Measurements from ENCODE around the gene ATP6V0E1.
A peak's percentile ranks its signal among the peaks of the same experiment; 100 is the strongest.

The ATP6V0E1 gene

DNA sequence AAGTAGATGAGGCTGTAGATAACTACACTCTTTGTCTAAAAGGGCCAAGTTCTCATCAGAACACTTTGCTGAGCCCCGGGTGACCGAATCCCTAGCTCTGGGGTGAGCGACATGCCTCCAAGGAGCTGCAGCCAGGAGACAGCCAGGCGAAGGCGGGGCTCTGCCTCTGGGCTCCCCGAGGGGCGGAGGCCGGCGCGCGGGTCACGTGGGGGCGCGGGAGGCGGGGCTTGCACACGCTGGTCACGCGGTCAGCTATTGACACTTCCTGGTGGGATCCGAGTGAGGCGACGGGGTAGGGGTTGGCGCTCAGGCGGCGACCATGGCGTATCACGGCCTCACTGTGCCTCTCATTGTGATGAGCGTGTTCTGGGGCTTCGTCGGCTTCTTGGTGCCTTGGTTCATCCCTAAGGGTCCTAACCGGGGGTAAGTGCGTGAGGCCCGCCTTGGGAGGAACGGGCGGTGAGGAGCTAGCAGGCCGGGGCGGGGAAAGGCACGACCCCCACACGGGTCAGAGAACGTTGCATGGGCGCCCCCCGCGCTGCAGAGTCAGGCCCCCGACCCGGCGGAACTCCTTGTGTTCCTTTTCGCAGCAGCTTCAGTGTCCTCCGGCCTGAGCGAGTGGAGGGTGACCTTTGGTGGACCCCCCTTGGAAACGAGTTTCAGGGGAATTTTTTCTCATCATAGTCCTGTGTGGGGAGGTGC is at the start of gene ATP6V0E1:
Gene ATP6V0E1 (plus strand): TSS at position 230 of the 702 bp plus-strand sequence. CDS start 90 bp downstream, at position 320.
- DNase-seq = peak; percentile 93

DNA sequence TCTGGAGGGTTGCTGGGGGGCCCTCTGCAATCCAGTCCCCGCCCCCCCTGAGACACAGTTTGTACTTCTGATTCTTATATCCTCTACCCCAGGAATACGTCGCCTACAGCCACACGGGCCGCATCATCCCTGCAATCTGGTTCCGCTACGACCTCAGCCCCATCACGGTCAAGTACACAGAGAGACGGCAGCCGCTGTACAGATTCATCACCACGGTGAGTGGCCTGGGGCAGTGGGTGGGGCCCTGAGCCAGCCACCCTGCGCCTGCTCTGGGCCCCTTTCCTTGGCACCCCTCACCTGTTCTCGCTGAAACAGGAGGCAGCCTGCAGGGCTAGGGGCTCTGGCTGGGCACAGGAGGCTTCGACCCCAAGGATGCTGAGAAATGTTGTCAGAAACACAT is 48.5 kb upstream of the ATP6V0E1 start:
- DNase-seq = no peak

DNA sequence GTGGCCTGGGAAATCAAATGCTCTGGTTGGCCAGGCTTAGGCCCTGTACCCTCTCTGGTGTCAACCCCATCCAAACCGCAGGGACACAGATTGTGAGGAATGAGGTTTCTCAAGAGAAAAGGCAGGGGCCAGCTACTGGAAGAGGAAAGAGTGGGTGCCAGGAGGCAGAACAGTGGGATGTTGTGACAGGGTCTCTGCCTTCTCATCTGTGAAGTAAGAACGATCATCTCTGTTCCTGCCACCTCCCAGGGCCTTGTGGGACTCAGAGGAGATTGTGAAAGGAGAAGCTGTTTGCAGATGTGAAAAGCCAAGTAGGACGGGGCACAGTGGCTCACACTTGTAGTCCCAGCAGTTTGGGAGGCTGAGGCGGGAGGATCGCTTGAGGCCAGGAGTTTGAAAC is 47.2 kb upstream of the ATP6V0E1 start:
- DNase-seq = no peak

DNA sequence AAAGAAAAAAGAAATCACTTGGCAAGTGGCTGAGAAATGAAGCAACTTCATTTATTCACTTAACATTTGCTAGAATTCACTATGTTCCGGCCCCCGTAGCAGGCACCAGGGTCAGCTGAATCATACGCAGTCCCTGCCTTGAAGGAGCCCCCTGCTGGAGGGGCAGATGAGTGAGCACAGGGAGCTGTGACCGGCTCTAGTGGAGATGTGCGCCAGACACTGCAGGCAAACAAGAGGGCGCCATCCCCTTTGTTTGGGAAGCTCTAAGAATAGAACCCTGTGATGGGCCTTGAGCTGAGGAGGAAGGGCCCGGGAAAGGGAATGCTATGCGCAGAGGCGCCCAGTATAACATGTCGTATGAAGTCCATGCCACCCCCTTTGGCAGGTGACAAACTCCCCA is 44.5 kb upstream of the ATP6V0E1 start:
- peak; percentile 61 for DNase-seq

DNA sequence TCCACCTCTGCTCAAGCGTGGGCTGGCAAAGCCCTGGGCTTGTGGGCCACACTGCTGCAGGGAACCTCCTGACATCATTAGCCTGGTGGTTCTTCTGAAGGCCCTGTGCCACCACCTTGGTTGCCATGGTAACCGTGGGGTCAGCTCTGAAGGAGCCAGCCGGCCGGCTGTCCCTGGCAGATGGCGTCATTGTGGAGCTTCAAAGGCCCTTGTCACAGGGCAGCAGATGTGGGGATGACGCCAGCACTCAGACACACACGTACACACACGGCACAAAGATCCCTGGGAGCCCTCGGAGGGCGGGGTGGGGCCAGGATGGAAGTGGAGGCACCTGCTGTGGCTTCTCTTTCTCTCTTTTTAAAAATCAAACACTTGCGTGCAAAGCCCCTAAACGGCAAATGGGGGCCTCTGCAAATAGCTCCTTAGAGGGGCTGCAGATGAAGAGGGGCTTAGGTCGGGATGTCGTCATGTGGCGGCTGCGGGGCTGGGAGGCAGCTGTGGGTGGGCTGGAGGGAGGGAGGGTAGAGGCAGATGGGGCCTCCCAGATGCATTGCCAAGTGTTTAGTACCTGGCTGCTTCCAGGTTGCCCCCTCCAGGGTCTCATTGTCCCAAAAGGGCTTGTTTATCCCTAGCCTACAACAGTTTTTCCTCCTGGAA is 43.8 kb upstream of the ATP6V0E1 start:
- DNase-seq = peak; percentile 85

DNA sequence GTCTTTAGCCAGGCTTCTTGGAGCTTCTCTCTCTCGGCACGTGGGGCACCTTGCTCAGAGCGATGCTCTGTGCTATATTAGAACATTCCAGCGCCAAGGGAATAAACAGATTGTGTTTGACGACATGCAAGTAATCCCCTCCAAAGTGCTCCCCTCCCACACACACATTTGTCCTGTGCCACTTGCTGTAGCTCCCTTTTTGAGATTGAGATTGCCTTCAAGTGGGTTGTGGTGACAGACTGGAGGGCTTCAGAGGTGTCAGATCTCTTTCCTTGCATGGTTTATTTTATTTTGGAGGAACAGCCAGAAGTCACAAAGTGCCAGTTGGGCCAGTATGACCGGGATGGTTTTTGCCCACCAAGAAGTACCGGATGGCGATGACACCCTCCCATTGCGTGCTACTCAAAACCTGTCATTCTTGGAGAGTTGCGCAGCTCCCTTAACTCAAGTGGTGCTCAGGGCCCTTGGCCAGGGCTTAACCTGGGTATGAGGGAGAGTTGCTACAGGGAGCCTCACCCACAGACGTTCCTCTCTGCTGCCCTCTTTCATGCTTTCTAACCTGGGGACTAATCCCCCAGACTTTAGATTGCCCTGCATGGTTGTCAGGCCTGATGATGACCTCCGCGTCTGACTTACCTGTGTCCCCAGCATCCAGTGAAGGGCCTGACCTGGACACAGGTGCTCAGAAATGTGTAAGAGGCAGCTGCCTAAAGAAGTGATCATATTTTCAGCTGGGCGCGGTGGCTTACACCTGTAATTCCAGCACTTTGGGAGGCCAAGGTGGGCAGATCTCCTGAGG is 43.1 kb upstream of the ATP6V0E1 start:
- DNase-seq = peak; percentile 57

DNA sequence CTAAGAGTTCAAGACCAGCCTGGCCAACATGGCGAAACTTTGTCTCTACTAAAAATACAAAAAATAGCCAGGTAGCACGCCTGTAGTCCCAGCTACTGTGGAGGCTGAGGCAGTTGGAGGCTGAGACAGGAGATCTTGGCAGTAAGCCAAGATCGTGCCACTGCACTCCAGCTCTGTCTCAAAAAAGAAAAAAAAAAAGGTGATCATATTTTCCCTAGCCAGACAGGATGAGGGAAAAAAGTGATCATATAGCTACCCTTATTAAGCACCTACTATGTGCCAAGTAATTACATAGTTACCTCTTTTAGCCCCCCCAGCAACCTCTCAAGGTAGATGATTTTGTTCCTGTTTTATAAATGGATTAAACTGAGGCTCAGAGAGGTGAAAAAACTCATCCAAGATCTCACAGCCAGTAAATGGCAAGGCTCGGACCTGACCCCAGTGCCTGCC is 42.5 kb upstream of the ATP6V0E1 start:
- DNase-seq = peak; percentile 49

DNA sequence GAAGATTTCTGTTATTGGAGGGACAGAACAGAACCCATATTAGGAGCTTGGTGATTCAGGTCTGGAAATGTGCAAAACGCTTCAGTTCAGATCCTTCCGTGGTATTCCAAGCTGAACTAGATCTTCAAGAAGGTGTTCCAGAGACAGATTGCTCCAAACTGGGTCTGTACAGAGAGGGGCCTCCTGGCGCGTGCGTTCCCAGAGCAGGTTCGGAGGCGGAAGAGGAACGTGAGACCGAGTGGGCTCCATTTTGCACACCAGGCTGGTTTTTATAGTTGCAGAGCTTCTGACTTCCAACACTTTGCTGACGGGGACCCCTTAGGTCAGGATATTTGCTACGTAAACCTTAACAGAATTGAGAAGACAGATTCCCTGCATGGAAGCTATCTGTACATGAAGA is 41.0 kb upstream of the ATP6V0E1 start:
- no peak for DNase-seq

DNA sequence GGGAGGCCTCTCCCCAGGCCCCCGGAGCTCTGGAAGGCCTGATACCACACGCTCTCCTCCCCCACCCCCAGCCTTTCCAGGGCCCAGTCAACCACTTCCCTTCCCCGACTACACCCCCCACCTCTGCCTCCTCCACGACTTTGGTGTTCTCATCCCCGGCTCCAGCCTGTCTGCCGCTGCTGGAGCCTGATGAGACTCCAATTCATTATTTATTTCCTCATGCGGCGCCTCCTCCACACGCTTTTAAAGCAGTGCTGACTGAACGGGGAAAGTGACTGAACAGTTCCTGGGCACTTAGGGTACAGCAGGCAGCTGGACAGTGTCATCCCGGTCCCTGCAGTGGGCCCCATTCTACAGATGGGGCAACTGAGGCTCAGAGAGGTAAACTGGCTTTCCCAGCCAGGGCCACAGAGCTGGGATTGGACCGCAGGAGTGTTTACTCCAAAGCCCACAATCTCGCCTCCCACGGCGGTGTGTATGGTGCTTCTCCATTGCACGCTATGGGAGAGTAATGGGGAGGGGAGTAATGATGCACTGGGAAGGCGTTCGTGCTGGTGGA is 40.2 kb upstream of the ATP6V0E1 start:
- DNase-seq = no peak

DNA sequence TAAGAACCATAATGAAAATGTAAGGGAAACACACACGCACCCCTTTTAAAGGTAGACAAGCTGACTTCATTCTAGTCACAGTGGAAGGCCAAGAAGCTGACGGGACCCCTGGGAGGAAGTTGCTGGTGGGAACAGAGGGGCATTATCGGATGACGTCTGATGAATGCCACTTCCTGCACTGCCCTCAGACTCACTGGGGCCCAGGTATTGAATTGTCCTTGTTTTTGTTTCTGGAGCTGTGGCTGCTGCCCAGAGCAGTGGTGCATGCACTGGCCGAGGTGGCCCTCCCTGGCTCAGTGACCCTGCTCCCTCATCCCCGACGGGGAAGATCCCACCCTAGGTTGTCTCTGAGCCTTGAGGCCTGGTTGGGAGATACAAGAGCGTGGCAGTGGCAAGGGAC is 39.7 kb upstream of the ATP6V0E1 start:
- DNase-seq = no peak

DNA sequence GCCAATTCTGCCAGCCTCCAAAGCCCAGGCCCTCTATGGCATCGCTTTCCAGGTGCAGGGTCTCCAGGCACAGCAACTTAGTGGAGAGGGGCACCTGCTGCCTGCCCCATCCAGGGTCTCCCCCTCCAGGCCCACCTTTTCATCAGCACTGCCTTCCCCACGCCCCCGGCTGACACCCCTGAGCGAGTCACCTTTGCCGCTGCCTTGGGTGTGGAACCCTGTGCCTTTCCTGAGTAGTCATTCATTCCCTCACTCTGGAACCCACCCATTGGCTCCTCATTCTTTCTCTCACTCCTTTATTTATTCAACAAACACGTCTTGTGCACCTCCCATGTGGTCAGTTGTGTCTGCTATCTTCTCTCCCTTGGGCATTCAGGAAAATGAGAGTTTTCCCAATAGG is 38.8 kb upstream of the ATP6V0E1 start:
- DNase-seq = no peak

DNA sequence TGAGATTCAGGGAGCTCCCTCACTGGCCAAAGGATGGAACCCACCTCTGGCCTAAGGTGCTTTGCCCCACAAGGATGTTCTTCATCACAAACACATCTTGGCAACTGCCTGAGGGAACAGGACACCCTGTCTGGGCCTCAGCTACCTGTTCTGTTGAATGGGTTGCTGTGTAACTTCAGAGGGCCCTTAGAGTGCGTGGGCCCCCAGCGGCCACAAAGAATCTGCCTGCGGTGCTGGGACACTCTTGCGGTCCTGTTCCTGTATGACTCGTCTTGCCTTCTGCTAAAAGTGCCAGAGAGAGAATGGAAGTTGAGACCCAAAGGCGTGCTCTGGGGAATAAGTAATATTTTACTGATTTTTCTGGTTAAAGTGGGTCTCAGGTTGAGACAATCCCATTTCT is 38.4 kb upstream of the ATP6V0E1 start:
- no peak for DNase-seq

DNA sequence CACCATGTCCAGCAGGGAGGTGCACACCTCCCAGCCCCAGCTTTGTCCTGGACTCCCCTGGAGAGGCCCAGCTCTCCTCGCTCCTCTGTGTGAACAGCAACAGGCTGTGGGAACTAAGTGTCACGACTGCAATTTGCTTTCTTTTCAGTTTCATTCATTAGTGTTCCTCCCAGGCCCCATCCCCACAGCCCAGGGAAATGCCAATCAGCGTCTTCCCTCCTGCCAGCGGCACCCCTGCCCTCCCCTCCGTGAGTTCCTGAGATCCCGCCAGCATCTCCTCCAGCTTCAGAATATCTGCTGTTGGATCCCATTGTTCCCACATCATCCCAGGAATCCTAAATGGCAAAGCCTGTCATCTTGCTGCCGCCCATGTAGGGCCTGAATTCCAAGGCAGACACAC is 37.4 kb upstream of the ATP6V0E1 start:
- no peak for DNase-seq

DNA sequence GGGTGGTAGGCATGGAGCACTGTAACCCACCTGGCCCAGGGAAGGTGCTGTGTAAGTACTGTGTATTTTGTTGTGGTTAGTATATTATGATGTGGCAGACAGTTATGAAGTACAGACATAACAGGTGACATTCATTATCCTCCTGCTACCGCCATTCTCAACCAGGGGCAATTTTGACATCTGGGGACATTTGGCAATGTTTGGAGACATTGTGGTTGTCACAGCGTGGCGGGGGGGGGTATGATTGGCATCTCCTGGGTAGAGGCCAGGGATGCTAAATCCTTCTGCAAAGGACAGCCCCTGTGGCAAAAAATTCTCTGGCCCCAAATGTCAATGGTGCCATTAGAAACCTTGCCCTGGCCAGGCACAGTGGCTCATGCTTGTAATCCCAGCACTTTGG is 34.1 kb upstream of the ATP6V0E1 start:
- DNase-seq = no peak

DNA sequence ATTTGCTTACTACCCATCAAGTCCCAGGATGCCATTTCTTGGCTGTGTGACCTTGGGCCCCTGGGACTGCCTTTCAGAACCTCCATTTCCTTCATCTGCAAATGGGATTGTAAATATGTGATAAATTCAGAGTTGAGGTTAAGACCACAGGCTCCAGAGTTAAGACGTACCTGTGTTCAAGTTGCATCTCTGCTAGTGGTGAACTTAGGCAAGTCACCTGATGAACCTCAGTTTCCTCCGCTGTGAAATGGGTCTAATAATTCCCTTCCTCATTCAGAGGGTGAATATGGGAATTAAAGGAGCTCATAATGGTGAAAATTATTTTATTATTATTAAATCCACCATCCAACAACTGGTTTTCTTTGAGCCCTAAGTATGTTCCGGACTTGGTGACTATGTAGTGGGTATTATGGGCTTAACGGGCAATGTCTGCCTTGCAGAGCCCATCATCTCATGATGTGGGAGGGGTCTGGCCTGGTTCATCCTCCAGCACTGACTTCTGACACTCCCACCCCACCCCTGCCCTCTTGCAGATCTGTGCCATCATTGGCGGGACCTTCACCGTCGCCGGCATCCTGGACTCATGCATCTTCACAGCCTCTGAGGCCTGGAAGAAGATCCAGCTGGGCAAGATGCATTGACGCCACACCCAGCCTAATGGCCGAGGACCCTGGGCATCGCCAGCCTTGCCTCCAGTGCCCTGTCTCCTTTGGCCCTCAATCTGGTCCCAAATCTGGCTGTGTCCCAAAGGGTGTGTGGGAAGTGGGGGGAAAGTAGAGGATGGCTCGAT is 33.2 kb upstream of the ATP6V0E1 start:
- no peak for DNase-seq

DNA sequence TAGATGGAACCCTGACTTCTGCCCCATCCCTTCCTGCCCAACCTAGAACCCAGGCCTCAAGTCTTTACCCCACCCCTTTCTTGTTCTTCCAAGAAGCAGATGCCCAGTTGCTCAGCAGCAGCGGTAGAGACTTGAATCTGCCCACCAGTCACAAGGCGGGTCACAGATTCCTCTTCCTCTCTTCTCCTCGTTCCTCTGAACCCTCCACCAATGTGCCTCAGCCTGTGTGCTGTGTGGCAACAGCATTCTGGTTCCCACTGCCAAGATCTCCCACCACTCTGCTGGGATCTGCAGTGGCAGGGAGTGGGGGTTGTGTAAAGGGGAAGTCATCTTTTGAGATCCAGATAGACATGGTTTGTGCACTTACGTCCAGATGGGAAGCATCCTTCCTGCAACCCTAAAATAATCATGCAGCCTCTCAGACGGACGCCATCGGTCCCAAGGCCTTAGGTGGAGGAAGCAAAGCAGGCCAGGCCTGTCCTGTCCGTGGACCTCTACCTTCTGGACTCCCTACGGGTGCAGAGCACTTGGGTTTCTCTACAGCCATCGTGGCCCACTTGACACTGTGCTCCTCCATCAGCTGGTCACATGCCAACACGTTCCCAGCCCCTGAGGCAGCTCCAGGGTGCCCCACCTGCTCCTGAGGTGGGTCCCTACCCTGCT is 32.1 kb upstream of the ATP6V0E1 start:
- DNase-seq = no peak

DNA sequence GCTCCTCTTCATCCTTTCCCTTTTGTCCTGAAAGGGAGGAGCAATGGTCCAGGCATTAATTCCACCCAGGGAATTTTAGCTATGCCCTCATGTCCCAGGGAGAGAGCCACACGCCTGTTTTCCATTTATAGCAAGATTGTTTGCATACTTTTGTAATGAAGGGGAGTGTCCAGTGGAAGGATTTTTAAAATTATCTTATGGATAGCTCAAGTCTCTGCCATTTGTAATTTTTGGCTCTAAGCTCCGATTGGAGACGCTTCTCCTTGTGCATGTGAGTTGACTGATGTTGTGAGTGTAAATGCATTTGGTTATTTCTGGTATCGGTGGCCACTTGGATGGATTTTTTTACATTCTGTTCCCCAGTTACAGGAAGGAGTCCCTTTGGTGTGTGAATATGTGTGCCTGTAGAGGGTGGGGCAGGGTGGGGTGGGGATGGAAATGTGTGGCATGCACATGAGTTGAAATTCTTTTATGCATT is 31.5 kb upstream of the ATP6V0E1 start:
- no peak for DNase-seq

DNA sequence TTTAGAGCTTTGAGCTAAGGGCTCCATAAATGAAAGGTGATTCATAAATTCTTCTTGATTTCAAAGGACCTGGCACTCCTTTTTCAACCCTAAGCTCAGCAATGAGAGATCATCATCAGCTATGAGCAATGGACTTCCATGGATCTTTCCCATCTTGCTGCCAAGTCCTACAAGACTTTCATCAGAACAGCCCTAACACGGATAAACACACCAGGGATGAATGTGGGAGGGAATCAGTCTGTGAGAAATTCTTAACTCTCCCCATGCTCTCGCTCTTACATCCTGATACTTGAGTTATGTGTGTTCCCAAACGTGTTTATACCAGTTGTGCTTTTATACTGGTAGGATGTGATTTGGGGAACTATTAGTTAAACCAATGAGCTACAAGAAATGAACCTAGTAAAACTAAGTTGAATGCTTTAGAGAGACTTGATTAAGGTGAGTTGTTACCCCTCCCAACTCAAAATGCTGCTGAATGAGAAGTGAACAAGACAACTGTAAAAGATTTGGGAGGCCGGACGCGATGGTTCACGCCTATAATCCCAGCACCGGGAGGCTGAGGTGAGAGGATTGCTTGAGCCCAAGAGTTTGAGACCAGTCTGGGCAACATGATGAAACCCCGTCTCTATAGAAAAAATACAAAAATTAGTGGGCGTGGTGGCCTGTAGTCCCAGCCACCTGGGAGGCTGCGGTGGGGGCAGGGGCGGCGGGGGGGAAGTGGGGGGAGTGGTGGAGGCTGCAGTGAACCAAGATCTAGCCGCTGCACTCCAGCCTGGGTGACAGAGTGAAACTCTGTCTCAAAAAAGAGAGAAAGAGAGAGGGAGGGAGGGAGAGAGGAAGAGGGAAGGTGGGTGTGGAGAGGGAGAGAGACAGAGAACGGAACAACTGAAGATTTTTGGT is 29.5 kb upstream of the ATP6V0E1 start:
- DNase-seq = no peak

DNA sequence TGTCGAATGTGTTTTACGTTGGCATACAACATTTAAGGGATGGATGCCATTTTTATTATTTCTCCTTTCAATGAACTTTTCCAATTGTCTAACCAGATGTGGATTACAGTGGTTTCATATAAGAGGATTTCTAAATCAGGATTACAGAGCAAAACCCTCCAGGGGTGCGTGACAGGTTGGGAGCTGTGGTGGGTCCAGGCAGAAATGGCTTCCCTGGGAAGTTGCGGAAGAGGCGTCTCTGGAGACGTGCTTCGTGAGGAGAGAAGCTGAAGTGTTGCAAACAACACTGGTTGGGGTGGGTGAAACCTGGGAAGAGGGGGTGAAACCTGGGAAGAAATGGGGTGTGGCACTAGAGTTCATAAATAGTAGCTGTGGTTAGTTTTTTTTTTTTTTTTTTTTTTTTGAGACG is 28.8 kb upstream of the ATP6V0E1 start:
- no peak for DNase-seq

DNA sequence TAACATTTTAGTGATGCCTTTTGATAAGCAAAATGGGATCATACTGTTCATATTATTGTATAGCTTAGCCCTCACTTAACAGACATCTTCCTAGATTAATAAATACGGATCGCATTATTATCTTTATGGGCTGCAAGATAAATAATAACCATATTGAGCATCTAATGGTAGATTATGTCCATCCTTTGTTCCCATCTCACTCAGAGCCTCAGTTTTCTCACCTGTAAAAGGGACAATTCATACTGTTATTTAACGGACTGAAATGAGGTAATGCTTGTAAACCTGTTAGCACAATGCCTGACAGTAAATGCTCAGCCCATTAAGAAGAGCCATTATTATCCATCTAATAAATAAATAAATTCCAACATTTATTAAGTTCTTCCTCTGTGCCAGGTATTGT is 27.3 kb upstream of the ATP6V0E1 start:
- no peak for DNase-seq

DNA sequence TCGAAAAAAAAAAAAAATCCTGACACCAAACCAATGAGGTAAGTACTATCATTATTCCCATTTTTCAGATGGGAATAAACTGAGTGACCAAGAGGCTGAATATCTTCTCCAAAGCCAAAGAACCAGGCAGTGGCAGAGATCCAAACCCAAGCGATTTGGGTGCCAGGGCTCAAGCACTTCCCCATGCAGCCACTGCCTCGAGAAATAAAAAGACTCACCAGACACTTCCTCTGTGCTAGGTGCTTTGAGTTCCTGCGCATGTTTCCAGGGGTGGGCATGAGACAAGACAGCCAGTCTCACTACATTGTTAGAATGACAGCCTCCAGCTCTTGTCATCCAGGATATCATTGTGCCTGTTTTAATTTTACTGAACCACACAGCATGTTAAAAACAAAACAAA is 26.6 kb upstream of the ATP6V0E1 start:
- DNase-seq = no peak

Data from NCI-H82 (cell line).